Mononuclear cell (primary cell): ENCODE results near the gene HTT-AS. TPM values are rescaled to one million over a fixed set of nuclear protein-coding genes. Genes with fewer than 3 reads are reported as not detected.

Source experiments
- H3K27me3 ChIP-seq: 2 replicates; pipeline ENCODE4 v1.6.0; 2011; ENCODE audit warnings: low read length, control low read depth; ENCODE audit not compliant: insufficient read depth
- H3K4me1 ChIP-seq: 2 replicates; pipeline ENCODE4 v1.5.1; 2011; ENCODE audit warnings: mild to moderate bottlenecking, low read length, control low read depth; ENCODE audit not compliant: insufficient read depth
- H3K4me3 ChIP-seq: 2 replicates; pipeline ENCODE4 v1.5.1; 2011; ENCODE audit warnings: mild to moderate bottlenecking, low read length, moderate library complexity
- H3K9me3 ChIP-seq: 2 replicates; pipeline ENCODE4 v1.5.1; 2011; ENCODE audit warnings: low read depth, mild to moderate bottlenecking, control low read depth, low read length
- total RNA-seq: library from RNA; depleted of rRNA; stranded (reverse); fragments of >200 nt; gene quantifications from one replicate; pipeline ENCODE4 v1.2.3, GENCODE V29; 2012

HTT-AS gene
- total RNA-seq, 1 donor, result not detected

DNA sequence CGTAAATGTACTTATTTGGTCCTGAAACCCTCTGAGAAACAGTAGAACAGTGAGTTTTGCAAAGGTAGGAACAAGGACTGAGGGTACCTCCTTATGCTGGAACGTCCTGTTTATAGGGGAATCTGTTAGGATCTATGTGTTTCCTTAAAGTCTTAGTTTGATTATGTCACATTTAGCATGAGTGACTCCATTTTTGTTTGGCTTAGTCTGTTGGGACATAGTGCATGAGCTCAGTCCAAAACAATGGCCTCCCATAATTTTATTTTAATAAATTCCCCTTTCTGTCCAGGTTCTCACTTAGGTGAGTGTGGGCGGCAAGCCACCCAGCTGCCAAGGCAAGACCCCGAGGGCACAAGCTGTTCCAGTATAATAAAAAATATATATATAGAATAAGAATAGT lies 27.7 kb downstream of the HTT-AS start:
- no peak overlapping the region for H3K4me3 ChIP-seq
- no peaks in the 10 kb centered on the region for H3K9me3 ChIP-seq
- peaks cover 57% of the 10 kb centered on the region for H3K4me1 ChIP-seq
- no peaks in the 10 kb centered on the region for H3K27me3 ChIP-seq

DNA sequence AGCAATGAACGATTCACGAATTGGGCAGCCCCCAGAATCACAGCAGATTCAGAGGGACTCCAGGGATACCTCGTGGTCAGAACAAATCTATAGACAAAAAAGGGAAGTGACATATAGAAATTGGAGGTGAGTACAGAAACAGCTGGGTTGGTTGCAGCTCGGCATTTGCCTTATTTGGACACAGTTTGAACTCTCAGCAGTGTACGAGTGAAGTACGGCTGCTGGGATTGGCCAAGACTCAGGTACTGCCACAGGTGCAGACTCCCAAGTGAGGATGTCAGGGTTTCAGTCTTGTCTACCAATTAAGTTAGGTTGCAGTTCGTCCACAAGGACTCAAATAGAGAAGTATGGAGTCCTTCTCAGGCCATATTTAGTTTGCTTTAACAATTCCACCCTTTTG lies 28.2 kb downstream of the HTT-AS start:
- Histone ChIP-seq H3K4me1 (peaks cover 61% of the 10 kb centered on the region), H3K4me3 (no peak overlapping the region)

DNA sequence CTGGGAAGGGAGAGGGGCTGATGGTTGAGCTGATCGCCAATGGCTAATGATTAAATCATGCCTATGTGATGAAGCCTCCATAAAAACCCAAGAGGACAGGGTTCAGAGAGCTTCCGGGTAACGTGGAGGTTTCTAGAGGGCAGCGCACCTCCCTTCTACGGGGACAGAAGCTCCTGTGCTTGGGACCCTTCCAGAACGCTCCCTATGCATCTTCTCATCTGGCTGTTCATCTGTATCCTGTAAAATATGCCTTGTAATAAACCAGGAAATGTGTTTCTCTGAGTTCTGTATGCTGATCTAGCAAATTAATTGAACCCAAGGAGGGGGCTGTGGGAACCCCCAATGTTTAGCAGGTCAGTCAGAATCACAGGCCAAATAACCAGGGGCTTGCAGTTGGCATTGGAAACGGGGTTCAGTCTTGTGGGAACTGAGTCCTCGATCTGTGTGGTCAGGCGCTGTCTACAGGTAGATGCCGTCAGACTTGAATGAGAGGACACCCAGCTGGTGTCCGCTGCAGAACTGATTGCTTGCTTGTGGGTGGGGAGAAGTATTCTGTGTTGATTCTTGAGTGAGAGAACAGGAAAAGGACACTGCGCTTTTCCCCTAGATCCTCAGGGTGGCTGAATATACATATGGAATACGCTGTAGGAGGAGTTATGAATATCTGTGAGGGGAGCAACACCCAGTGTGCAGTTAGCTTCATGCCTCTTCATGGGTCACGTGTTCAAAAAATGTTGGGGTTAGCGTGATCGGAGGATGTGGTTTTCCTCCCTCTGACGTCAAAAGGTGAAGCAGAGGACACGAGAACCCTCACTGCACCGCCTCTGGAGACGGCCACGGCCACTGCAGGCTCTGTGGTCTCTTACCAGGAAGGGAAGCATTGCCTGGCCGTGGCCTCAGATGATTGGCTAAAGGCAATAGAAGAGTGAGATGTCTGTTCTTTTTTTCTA lies 29.2 kb downstream of the HTT-AS start:
- Histone ChIP-seq H3K4me3 (no peak overlapping the region), H3K9me3 (no peaks in the 10 kb centered on the region), H3K4me1 (peaks cover 70% of the 10 kb centered on the region), H3K27me3 (no peaks in the 10 kb centered on the region)

More for the DNA sequence above, 28.2 kb downstream of the HTT-AS start:
- no peaks in the 10 kb centered on the region for H3K27me3 ChIP-seq
- H3K9me3 ChIP-seq, result no peaks in the 10 kb centered on the region

DNA sequence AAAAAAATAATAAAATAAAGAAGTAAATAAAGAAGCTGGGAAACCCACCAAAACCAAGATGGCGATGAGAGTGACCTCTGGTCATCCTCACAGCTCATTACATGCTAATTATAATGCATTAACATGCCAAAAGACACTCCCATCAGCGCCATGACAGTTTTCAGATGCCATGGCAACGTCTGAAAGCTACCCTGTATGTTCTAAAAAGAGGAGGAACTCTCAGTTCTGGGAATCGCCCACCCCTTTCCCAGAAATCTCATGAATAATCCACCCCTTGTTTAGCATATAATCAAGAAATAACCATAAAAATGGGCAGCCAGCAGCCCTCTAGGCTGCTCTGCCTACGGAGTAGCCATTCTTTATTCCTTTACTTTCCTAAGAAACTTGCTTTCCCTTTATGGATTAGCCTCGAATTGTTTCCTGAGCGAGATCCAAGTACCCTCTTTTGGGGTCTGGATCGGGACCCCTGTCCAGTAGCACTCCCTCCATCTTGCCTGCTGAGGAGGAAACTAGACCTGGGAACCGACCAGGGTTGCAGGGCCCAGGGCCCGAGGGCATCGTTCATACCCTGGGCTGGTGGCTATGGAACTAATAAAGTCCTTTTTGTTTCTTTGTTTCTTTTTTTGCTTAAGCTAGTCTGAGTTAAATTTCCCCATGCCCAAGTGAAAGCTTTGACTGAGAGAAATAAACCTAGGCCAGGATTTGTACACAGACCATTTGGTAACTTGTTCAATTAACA lies 30.9 kb downstream of the HTT-AS start:
- Histone ChIP-seq H3K9me3 (no peaks in the 10 kb centered on the region), H3K4me1 (peaks cover 79% of the 10 kb centered on the region), H3K27me3 (no peaks in the 10 kb centered on the region), H3K4me3 (no peak overlapping the region)

DNA sequence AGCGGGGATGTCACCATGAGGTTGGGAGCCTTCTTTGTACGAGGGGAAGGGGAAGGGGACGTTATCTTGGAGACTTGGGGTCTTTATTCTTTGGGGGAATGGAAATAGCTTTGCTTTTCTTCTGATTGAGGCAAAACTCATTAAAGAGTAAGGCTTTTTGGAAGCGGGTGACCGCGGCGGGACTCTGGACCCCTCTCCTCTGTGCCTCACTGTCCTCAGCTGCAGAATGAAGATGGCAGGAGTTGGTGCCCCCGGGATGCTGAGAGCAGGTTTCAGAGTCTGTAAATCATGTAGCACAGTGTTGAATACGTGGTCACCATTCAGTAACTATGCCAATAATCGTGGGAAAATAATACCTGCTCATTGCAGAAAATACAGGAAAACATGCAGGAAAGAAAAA lies 32.1 kb downstream of the HTT-AS start:
- Histone ChIP-seq H3K9me3 (no peaks in the 10 kb centered on the region), H3K4me3 (peak overlapping the region; percentile 46), H3K27me3 (no peaks in the 10 kb centered on the region), H3K4me1 (peaks cover 79% of the 10 kb centered on the region)

DNA sequence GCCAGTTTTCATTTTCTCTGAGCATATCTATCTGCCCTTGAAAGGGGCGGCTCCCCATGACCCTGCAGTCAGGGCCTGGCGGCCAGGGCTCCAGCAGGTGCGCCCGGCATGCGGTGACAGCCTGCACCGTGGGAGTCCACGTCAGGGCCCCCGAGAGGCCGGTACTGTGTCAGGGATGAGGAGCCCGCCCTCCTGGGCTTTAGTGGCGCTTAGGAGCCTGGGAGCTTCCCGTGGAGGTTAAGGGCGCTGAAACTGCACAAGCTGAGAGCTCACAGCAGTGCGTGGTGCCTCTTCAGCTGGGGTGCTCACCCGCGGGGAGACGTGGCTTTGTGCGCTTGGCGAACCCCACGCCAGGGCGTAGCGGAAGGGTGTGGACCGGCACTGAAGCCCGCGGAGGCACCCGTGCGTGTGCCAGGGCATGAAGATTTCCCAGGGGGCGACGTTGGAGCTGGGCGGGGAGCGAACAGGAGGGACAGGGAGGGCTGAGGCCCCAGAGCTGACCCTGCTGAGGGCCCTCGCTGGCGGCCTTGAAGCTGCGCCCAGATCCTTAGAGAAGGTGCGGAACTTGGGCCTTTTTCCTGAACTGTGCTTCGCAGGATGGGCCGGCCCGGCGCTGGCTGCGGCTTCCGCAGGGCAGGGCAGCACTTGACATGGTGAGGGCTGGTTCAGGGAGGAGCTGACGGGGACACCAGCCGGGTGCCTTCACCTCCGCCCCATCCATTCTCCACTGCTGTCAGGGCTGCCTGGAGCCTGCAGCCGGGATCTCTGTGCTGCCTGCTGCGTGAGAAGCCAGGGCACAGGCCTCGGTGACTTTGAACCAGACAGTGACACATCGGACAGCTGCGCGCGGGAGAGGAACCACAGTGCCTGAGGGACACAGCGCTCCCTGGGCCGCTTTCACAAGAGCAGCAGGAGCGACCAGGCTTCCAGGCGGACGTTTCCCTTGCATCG lies 32.9 kb downstream of the HTT-AS start:
- H3K4me3 ChIP-seq, result peak overlapping the region; percentile 46
- no peaks in the 10 kb centered on the region for H3K27me3 ChIP-seq
- H3K9me3 ChIP-seq, result no peaks in the 10 kb centered on the region
- H3K4me1 ChIP-seq, result peaks cover 77% of the 10 kb centered on the region

DNA sequence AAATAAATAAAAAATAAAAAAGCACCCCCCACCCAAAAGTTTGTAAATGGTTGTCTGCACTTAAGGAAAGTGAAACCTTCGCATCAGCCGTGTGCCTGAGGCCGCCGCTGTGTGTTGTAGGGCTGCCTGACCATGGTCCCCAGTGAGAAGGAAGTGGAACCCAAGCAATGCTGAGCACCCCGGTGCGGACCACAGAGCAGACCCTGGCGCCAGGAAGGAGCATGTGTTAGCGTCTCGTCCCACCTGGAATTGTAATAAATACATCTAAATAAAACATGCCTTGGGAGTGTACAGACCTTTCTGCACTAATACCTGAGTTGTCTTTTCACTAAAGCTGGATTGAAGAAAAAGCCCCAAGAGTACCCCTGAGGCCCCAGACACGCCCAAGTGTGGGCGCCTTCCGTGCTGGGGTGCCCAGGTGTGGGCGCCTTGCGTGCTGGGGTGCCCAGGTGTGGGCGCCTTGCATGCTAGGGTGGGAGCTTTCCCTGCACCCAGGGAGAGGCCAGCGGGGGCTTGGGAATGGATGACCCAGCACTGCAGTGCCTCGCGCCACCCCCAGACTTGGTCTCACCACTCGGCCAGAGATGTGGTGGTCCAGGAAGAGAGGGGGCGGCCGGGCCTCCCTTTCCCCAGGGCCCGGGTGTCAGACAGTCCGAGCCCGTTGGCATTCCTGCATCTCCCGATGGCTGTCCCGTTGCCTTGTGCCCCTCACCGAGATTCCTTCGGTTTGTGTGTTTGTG lies 33.7 kb downstream of the HTT-AS start:
- Histone ChIP-seq H3K4me1 (peaks cover 68% of the 10 kb centered on the region), H3K9me3 (no peaks in the 10 kb centered on the region), H3K27me3 (no peaks in the 10 kb centered on the region), H3K4me3 (peak overlapping the region; percentile 46)

DNA sequence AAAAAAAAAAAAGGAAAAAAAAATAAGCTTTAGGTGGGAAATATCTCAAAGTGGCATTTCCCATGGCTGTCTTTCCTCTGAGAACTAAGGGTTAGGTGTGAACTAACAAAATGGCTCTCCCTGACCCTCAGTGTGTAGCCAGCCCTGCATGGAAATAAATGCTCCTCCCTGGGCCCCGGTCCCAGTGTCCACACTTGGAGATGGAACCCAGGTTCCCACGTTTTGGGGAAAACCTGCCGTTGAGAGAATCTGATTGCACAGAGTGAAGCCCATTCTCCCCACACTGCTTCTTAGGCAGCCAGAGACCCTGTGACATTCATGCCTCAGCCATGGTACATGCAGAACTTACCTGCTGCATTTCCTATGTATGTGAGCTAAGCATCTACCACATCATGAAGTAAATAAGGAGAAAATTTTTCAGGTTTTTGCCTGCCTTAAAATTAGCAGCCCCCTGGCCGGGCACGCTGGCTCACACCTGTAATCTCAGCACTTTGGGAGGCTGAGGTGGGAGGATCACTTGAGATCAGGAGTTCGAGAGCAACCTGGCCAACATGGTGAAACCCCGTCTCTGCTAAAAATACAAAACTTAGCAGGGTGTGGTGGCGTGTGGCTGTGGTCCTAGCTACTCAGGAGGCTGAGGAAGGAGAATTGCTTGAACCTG lies 34.5 kb downstream of the HTT-AS start:
- no peaks in the 10 kb centered on the region for H3K9me3 ChIP-seq
- H3K4me1 ChIP-seq, result peaks cover 60% of the 10 kb centered on the region
- H3K4me3 ChIP-seq, result no peak overlapping the region
- no peaks in the 10 kb centered on the region for H3K27me3 ChIP-seq

DNA sequence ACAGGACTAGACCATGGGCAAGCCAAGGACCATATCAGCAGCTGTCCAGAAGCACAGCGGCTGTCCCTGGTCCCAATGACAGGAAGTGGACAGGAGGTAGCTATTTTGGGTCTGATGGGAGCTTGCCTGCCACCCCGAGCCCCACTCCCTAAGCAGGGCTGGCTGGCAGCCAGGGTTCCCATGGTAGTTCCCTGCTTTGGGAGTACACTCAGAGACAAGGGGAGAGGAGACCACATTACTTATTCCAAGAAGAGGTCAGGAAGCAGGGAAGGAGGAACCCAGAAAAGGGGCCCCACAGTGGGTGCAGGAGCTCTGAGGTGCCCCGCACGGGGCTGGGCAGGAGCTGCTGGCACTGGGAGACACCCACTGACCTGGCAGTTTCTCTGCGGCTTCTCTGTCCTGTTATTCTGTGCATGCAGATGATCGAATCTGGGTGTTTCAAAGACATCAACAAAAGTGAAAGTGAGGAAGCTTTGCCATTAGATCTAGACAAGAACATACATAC lies 36.3 kb downstream of the HTT-AS start:
- Histone ChIP-seq H3K4me1 (peaks cover 52% of the 10 kb centered on the region), H3K27me3 (no peaks in the 10 kb centered on the region), H3K9me3 (no peaks in the 10 kb centered on the region), H3K4me3 (no peak overlapping the region)

DNA sequence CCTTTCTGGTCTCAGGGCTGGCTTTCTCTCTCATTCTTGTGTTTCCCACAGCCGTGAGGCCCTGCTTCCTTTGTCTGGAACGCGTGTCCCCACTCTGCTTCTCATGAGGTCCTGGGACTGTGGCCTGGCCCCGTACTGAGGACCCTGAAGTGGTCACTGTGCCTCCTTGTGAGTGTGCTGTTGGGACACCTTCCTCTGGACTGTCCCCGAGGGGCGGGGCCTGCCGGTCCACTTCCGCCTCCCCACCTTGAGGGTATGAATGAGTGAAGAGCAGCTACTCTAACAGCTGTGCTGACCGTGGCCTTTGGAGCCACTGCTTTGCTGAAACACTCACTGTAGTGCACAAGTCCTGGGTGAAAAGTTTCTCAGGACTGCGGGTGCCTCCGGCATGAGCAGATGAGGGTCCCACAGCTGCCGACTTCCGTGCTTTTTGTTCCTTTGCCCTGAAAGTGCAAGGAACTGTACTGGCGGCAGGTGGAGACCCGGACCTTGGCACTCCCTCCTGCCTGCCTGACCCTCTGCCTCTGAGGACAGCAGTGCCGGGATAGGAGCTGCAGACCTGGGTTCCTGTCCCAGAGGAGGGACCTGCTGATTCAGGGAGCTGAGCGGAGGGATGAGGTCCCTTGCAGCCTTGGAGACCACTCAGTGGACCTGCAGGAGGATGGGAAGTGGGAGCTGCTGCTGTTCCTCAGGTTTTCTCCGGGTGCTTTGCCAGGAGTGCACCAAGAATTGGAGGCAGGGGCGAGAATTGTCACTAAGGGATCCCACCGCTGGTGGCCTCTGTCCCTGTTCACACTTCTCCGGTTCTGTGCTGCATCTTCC lies 38.0 kb downstream of the HTT-AS start:
- H3K27me3 ChIP-seq, result no peaks in the 10 kb centered on the region
- H3K9me3 ChIP-seq, result no peaks in the 10 kb centered on the region
- H3K4me3 ChIP-seq, result no peak overlapping the region
- H3K4me1 ChIP-seq, result peaks cover 35% of the 10 kb centered on the region

DNA sequence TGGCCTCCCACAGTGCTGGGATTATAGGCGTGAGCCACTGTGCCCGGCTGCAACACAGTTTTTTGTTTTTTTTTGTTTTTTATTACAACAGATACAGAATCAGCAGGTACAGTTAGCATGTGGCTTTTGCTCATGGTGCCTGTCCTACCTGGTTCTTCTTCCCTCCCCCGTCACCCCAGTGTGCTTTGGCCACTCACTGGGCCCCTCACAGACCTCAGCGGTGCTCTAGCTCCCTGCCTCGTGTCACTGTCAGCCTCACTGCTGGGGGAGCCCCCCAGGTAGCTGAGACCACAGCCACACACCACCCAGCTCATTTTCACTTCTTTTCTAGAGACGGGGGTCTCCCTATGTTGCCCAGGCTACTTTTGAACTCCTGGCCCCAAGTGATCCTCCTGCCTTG lies 38.7 kb downstream of the HTT-AS start:
- Histone ChIP-seq H3K4me3 (no peak overlapping the region), H3K27me3 (no peaks in the 10 kb centered on the region), H3K4me1 (peaks cover 28% of the 10 kb centered on the region), H3K9me3 (no peaks in the 10 kb centered on the region)

DNA sequence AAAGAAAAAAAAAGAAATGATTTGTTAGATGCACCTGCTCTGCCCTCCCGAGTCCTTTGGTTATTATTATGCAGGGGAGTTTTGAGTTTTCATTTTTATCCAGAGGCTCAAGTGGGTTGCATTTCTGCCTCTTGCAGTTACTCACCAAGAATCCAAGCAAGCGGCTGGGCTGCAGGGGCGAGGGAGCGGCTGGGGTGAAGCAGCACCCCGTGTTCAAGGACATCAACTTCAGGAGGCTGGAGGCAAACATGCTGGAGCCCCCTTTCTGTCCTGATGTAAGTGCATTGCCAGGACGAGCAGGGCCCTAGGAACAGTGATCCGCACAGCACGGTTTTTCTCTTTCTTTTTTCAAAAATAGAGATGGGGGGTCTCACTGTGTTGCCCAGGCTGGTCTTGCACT lies 39.1 kb downstream of the HTT-AS start:
- H3K4me3 ChIP-seq, result no peak overlapping the region
- no peaks in the 10 kb centered on the region for H3K27me3 ChIP-seq
- H3K9me3 ChIP-seq, result no peaks in the 10 kb centered on the region
- H3K4me1 ChIP-seq, result peaks cover 24% of the 10 kb centered on the region

DNA sequence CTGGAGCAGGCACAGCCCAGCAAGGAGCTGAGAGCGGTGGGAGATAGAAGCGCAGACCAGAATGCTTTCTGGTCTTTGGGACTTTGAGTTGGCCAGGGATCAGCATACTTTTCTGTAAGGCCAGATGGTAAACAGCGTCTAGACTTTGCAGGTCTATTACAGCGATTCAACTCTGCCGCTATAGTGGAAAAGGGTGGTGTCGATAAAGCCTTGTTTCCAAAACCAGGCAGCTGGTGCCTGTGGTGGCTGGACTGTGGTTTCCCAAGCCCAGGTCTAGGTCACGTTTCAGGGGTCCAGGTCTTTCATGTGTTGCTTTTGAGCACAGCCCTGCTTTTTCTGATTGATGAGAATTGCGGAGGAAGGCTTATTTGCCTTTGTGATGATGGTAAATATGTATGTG lies 40.1 kb downstream of the HTT-AS start:
- Histone ChIP-seq H3K4me3 (no peak overlapping the region), H3K4me1 (peaks cover 19% of the 10 kb centered on the region), H3K9me3 (no peaks in the 10 kb centered on the region), H3K27me3 (no peaks in the 10 kb centered on the region)
